Stimulated activated CD8-positive, alpha-beta memory T cell treated with anti-CD3 and anti-CD28 coated beads, Interleukin-15, amount 100 ng/mL, for 1 hour (primary cell): Measurements from ENCODE around the gene RXRA.
A peak's percentile ranks its signal among the peaks of the same experiment; 100 is the strongest.

ENCODE experiments used
- DNase-seq: peaks from one replicate; pipeline ENCODE4 v3.0.0-alpha.2; 2020; ENCODE audit warnings: low read depth

The RXRA gene

DNA sequence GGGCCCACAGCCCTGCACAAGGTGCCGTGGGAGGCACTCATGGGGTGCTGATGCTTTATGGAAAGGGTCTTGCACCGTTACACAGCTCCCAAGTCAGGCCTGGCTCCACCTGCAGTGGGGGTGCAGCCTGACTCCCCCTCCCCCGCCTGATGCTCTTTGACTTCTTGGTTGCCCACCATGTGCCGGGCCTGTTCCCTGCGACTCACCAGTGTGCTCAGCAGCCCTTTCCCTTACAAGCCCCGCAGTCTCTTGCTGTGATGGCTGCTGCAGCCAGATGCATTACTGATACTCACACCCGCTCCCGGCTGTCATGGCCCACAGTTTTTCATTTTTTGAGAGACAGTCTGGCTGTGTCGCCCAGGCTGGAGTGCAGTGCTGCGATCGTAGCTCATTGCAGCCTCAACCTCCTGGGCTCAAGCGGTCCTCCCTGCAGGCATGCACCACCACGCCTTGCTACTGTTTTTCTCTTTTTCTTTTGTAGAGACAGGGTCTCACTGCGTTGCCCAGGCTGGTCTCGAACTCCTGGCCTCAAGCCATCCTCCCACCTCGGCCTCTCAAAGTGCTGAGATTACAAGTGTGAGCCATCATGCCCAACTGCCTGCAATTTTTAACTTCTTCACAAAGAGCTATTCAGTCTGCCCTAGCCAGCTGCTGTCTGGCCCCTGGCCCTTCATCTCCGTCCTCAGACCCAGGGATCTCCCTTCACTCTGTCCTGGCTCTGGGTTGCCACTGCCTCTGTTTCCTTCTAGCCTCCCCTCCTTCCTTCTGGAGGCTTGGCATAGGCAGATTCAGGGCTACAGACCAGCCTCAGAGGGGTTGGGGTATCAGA is 109.5 kb downstream of the RXRA start:
- no peak for DNase-seq

- no peak for DNase-seq
Measured at GRCh38 chr9:134436379-134436762, 110.1 kb downstream of the RXRA start.

- no peak for DNase-seq
Measured at GRCh38 chr9:134436911-134437310, 110.7 kb downstream of the RXRA start.

- DNase-seq: no peak
Measured at GRCh38 chr9:134437403-134438194, 111.3 kb downstream of the RXRA start.

- no peak for DNase-seq
Measured at GRCh38 chr9:134438195-134438788, 112.0 kb downstream of the RXRA start.

GRCh38 chr9:134439368-134439784 is 113.1 kb downstream of the RXRA start:
- DNase-seq: no peak

DNA sequence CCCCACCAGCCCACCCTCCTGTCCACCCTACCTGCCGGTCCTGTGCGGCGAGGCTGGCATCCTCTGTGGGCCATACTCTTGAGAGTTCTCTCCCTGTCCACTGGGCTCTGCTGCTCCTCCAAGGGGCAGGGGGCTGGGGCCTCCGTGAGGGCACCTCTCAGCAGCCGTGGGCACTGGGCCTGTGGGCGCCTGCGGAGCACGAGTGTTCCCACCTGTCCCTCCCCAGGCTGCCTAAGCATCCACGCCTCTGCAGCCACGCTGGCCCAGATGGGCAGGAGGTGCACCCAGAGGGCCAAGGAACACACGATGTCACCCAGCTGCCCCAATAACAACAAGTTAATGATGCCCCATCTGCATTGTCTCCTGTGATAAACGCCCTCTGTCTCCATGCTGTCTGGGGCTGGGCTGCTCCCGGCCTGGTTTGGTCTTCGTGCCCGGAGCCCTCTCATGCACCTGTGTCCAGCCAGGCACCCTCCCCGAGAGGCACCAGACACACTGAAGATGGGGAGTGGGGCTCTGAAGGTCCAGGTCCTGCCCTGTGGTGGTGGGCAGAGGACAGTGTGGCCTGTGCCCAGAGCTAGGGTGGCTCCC is 114.5 kb downstream of the RXRA start:
- no peak for DNase-seq

- no peak for DNase-seq
Measured at GRCh38 chr9:134441227-134442084, 115.2 kb downstream of the RXRA start.

DNA sequence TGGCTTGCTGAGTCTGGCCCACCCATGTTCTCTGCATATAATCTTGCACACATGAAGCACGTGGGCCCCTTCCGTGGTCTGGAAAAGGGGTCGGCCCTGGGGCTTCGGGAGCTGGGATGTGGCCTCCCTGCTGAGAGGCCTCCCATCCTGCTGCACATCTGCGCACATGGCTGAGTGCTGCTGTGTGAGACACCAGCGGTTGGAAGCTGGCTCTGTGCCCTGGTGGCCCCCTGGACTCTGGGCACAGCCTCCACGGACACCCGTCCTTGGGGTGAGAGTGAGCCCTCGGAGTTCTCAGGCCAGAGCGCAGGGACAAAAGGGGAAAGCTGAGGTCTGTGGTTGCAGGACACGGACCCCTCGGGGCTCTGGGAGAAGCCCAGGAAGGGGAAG is 115.8 kb downstream of the RXRA start:
- DNase-seq: no peak

DNA sequence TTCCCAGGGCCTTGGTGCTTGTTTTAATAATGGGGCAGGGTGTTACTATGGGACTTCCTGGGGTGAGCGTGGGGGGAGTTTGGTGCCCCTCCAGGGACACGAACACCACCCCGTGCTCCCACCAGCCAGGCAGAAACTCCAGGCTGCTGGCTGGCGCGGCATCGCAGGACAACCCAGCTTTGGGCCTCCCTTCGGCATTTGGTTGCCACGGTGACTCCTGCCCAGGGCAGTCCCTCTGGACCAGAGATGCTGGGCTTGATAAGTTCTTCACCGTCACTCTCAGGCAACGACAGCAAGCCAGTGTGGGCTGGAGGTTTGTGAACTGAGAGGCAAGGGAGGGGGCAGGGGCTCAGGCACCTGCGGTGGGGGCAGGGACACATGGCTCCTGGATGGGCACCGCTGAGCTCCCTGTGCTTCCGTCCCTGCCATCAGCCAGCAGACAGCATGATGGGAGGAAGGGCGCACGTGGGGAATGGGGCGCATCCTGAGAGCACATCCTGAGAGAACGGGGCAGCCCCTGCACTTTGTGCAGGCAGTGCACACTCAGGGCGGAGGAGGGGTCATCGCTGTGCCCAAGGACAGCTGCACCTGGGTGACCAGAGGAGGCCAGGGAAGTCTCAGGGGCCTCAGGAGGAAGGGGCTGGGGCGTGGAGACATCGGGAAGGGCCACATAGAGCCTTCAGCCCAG is 116.4 kb downstream of the RXRA start:
- no peak for DNase-seq

- DNase-seq: peak; percentile 67
Measured at GRCh38 chr9:134443174-134444037, 117.2 kb downstream of the RXRA start.

DNA sequence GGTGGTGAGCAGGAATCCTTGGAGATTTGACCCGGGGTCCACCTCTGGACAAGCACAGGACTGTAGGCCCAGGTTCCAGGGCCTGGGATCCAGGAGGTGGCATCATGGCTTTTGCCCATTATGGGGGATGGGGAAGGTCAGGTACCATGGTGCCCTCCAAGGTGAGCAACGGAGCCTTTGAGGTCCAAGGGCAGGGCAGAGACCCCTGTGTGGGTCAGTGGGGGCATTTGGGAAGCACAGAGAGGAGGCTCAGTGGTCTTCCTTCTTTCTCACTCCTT is 117.7 kb downstream of the RXRA start:
- DNase-seq: no peak

DNA sequence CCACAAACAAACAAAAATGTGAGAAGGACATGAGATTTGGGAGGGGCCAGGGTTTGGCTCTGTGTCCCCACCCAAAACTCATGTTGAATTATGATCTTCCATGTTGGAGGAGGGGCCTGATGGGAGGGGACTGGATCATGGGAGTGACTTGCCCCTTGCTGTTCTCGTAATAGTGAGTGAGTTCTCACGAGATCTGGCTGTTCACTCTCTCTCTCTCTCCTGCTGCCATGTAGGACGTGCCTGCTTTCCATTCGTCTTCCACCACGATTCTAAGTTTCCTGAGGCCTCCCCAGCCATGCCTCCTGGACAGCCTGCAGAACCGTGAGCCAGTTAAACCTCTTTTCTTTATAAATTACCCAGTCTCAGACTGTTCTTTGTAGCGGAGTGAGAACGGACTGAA is 118.7 kb downstream of the RXRA start:
- DNase-seq: no peak

- peak; percentile 62 for DNase-seq
Measured at GRCh38 chr9:134449180-134449916, 123.1 kb downstream of the RXRA start.

GRCh38 chr9:134451700-134452458 is 125.6 kb downstream of the RXRA start:
- no peak for DNase-seq

DNA sequence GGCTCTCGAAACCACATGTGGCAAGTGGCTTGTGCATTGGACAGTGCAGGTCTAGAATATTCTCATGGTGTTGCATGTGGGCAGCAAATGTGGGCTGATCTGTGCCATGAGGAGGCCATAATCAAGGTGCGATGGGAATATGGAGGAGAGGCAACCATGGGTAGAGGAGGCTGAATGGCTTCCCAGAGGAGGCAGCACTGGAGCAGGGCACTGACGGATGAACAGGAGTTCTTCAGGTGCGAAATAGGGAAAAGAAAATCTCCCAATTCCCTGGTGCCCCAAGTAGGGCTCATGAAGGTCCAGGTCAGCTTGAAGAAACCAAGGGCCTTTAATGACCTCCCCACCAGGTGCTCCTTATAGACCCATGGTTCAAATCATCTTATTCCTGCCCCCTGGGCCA is 126.5 kb downstream of the RXRA start:
- DNase-seq: no peak

GRCh38 chr9:134453776-134454475 is 127.7 kb downstream of the RXRA start:
- no peak for DNase-seq

DNA sequence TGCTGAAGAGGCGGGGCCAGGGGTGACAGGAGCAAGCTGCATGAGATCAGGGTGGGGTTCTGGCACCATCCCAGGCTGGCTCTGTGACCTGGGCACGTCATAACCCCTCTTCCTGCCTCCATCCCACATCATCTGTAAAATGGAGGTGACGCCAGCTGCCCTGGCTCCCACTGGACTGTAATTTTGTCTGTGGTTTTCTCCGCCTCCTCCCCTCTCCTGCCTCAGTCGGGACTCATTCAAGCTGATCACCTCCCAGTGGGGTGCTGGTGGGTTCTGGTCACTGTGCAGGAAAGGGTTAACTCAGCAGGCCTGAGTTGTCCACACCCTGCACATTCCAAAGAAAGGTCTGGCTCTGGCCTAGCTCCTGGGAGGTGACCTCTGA is 128.2 kb downstream of the RXRA start:
- no peak for DNase-seq
